Erythroblast (primary cell): ENCODE results near the gene PTPRD.

Experiments used
- GATA1 ChIP-seq: IDR thresholded peaks from 2 replicates; pipeline ENCODE4 v1.6.1; 2011; ENCODE audit warnings: low read depth, mild to moderate bottlenecking, control low read depth, low read length, moderate library complexity
- POLR2A ChIP-seq: IDR thresholded peaks from 2 replicates; pipeline ENCODE4 v1.6.1; 2011; ENCODE audit warnings: mild to moderate bottlenecking, low read length

GRCh38 chr9:8346296-8346695, 2266.5 kb downstream of the PTPRD start:
- no peak for TF ChIP-seq POLR2A
- TF ChIP-seq GATA1, result no peak
